ENCODE data around the gene TADA2A.

DNA sequence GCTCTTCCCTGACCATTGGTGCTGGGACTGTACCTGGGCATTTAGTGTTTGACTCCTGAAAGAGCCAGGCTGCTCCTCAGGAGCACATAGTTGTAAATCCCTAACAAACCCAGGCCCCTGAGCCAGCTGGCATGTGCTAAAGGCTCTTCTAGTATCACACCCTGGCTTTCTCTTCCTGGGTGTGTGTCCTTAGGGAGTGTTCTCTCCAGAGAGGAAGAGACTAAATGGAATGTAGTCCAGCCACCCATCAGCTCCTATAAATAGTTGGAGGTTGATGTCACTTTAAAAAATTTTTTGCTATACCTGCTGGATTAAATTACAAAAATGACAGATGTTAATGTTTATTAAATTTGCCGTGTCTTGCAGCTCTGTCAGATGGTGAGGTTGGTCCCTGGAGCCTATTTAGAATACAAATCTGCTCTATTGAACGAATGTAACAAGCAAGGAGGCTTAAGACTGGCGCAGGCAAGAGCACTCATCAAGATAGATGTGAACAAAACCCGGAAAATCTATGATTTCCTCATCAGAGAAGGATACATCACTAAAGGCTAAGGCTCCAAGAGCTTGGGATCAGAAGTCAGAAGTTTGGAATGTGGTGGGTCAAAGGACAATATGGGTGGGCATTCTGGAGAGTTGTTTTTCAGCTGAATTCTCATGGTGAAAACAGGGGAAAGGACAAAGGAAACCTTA, 69.9 kb downstream of the TADA2A start:
- TF ChIP-seq, protein P1, sequence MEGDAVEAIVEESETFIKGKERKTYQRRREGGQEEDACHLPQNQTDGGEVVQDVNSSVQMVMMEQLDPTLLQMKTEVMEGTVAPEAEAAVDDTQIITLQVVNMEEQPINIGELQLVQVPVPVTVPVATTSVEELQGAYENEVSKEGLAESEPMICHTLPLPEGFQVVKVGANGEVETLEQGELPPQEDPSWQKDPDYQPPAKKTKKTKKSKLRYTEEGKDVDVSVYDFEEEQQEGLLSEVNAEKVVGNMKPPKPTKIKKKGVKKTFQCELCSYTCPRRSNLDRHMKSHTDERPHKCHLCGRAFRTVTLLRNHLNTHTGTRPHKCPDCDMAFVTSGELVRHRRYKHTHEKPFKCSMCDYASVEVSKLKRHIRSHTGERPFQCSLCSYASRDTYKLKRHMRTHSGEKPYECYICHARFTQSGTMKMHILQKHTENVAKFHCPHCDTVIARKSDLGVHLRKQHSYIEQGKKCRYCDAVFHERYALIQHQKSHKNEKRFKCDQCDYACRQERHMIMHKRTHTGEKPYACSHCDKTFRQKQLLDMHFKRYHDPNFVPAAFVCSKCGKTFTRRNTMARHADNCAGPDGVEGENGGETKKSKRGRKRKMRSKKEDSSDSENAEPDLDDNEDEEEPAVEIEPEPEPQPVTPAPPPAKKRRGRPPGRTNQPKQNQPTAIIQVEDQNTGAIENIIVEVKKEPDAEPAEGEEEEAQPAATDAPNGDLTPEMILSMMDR (conservative IDR thresholded peaks at IDR 0.05) = no peak
- TF ChIP-seq EZH2 (IDR thresholded peaks at IDR 0.05; ENCODE audit: low read depth) = no peak

All from PC-9 (cell line).